Loucy (cell line): ENCODE data around the gene FMNL1.
A peak's percentile ranks its signal among the peaks of the same experiment; 100 is the strongest.

ENCODE experiments used
- H2AFZ ChIP-seq: fragments of 200-600 bp; sonication (generic); 2 replicates; pipeline ENCODE4 v1.6.0; 2016; ENCODE audit warnings: antibody characterized with exemption, mild to moderate bottlenecking, low read length, moderate library complexity
- H3F3A ChIP-seq: fragments of 200-600 bp; 2 replicates; pipeline ENCODE4 v1.6.0; 2016; ENCODE audit warnings: antibody characterized with exemption, low read depth, mild to moderate bottlenecking
- H3K27me3 ChIP-seq: fragments of 200-600 bp; sonication (generic); 2 replicates; pipeline ENCODE4 v1.6.1; 2014; ENCODE audit warnings: low read length, mild to moderate bottlenecking; ENCODE audit not compliant: insufficient read depth, poor library complexity, severe bottlenecking
- H3K36me3 ChIP-seq: fragments of 200-600 bp; sonication (generic); 2 replicates; pipeline ENCODE4 v1.6.1; 2016; ENCODE audit warnings: low read length; ENCODE audit not compliant: insufficient read depth
- H3K4me1 ChIP-seq: fragments of 200-600 bp; sonication (generic); 2 replicates; pipeline ENCODE4 v1.5.1; 2014; ENCODE audit warnings: low read length, mild to moderate bottlenecking; ENCODE audit not compliant: insufficient read depth, poor library complexity, severe bottlenecking
- H3K4me2 ChIP-seq: fragments of 200-600 bp; sonication (generic); 2 replicates; pipeline ENCODE4 v1.6.0; 2014; ENCODE audit warnings: antibody characterized with exemption, low read length, low read depth, mild to moderate bottlenecking; ENCODE audit not compliant: poor library complexity, severe bottlenecking
- H3K4me3 ChIP-seq: fragments of 200-600 bp; sonication (generic); 2 replicates; pipeline ENCODE4 v1.5.1; 2014; ENCODE audit warnings: low read length, mild to moderate bottlenecking, mixed read lengths; ENCODE audit not compliant: poor library complexity, severe bottlenecking
- H3K79me2 ChIP-seq: fragments of 200-600 bp; sonication (generic); 2 replicates; pipeline ENCODE4 v1.6.1; 2014; ENCODE audit warnings: low read length; ENCODE audit not compliant: insufficient read depth
- H3K9ac ChIP-seq: fragments of 200-600 bp; sonication (generic); 2 replicates; pipeline ENCODE4 v1.6.0; 2014; ENCODE audit warnings: mild to moderate bottlenecking, low read depth, low read length, moderate library complexity; ENCODE audit not compliant: poor library complexity, severe bottlenecking
- H3K9me2 ChIP-seq: fragments of 200-600 bp; sonication (generic); replicated peaks from 2 replicates; pipeline ENCODE4 v1.6.1; 2016; ENCODE audit warnings: low read depth, low read length, mixed read lengths
- H3K9me3 ChIP-seq: fragments of 200-600 bp; sonication (generic); 2 replicates; pipeline ENCODE4 v1.6.1; 2014; ENCODE audit warnings: mild to moderate bottlenecking, antibody characterized with exemption, low read length, low read depth; ENCODE audit not compliant: insufficient read depth
- H4K20me1 ChIP-seq: fragments of 200-600 bp; sonication (generic); 2 replicates; pipeline ENCODE4 v1.6.0; 2014; ENCODE audit warnings: antibody characterized with exemption, low read length, mild to moderate bottlenecking; ENCODE audit not compliant: insufficient read depth, poor library complexity, severe bottlenecking
- EZH2phosphoT487 ChIP-seq: fragments of 200-600 bp; IDR thresholded peaks from 2 replicates; pipeline ENCODE4 v1.6.1; 2018; ENCODE audit warnings: antibody characterized with exemption, mild to moderate bottlenecking, moderate library complexity, borderline replicate concordance
- TF ChIP-seq, protein P1 (sequence below): fragments of 200-600 bp; sonication (generic); conservative IDR thresholded peaks from 2 replicates; pipeline ENCODE4 v1.5.1; 2014; ENCODE audit warnings: mild to moderate bottlenecking, antibody characterized with exemption, low read length

The FMNL1 gene

DNA sequence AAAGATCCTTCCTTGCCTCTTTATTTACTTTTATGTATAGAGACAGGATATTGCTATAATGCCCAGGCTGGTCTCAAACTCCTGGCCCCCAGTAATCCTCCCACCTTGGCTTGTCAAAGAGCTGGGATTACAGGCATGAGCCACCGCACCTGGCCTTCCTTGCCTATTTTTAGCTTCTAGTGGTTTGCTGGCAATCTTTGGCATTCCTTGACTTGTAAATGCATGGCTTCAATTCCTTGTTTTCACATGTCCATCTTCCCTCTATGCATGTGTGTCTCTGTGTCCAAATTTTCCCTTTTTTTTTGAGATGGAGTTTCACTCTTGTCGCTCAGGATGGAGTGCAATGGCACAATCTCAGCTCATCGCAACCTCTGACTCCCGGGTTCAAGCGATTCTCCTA is 37.5 kb upstream of the FMNL1 start:
- Histone ChIP-seq H3K9me3 (no peaks in the 10 kb centered on the region), H3K36me3 (no peaks in the 10 kb centered on the region), H3K9ac (no peak overlapping the region), H3F3A (no peaks in the 10 kb centered on the region), H2AFZ (0 out of 2 replicates have a peak overlapping the region, but pooled peaks have one; percentile 12), H4K20me1 (no peaks in the 10 kb centered on the region), H3K4me3 (no peak overlapping the region), H3K4me1 (no peaks in the 10 kb centered on the region), H3K4me2 (no peak overlapping the region), H3K79me2 (no peaks in the 10 kb centered on the region), H3K27me3 (no peaks in the 10 kb centered on the region), H3K9me2 (no peaks in the 10 kb centered on the region)
- TF ChIP-seq EZH2phosphoT487 = no peak
- TF ChIP-seq, protein P1, sequence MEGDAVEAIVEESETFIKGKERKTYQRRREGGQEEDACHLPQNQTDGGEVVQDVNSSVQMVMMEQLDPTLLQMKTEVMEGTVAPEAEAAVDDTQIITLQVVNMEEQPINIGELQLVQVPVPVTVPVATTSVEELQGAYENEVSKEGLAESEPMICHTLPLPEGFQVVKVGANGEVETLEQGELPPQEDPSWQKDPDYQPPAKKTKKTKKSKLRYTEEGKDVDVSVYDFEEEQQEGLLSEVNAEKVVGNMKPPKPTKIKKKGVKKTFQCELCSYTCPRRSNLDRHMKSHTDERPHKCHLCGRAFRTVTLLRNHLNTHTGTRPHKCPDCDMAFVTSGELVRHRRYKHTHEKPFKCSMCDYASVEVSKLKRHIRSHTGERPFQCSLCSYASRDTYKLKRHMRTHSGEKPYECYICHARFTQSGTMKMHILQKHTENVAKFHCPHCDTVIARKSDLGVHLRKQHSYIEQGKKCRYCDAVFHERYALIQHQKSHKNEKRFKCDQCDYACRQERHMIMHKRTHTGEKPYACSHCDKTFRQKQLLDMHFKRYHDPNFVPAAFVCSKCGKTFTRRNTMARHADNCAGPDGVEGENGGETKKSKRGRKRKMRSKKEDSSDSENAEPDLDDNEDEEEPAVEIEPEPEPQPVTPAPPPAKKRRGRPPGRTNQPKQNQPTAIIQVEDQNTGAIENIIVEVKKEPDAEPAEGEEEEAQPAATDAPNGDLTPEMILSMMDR = no peak

- H3K9me2 ChIP-seq = no peaks in the 10 kb centered on the region
- TF ChIP-seq EZH2phosphoT487 = no peak
- TF ChIP-seq, protein P1 = no peak
- no peak overlapping the region for H3K4me3 ChIP-seq
- no peaks in the 10 kb centered on the region for H4K20me1 ChIP-seq
- no peak overlapping the region for H3K4me2 ChIP-seq
- no peaks in the 10 kb centered on the region for H3K4me1 ChIP-seq
- no peaks in the 10 kb centered on the region for H3K27me3 ChIP-seq
- H3K9me3 ChIP-seq = no peaks in the 10 kb centered on the region
- H3K36me3 ChIP-seq = no peaks in the 10 kb centered on the region
- H2AFZ ChIP-seq = no peak overlapping the region
- no peaks in the 10 kb centered on the region for H3F3A ChIP-seq
- H3K9ac ChIP-seq = no peak overlapping the region
- H3K79me2 ChIP-seq = no peaks in the 10 kb centered on the region
These were observed 34.8 kb upstream of the FMNL1 start for GRCh38 chr17:45186801-45187354.

- Histone ChIP-seq H3K36me3 (no peaks in the 10 kb centered on the region), H3K9ac (no peak overlapping the region), H2AFZ (no peak overlapping the region), H3K4me2 (no peak overlapping the region), H3F3A (no peaks in the 10 kb centered on the region), H4K20me1 (no peaks in the 10 kb centered on the region), H3K4me1 (no peaks in the 10 kb centered on the region), H3K4me3 (no peak overlapping the region), H3K9me2 (no peaks in the 10 kb centered on the region), H3K27me3 (no peaks in the 10 kb centered on the region), H3K79me2 (no peaks in the 10 kb centered on the region), H3K9me3 (no peaks in the 10 kb centered on the region)
- no peak for TF ChIP-seq EZH2phosphoT487
- TF ChIP-seq, protein P1 = no peak
These were observed 32.7 kb upstream of the FMNL1 start for GRCh38 chr17:45189009-45189408.
